ENCODE results near the gene TAMM41.

- TF ChIP-seq CTCF (IDR thresholded peaks at IDR 0.05; ENCODE audit: low read depth, low read length) (peak; percentile 68), POLR2A (IDR thresholded peaks at IDR 0.05; ENCODE audit: extremely low read depth, insufficient read length) (no peak), MYC (IDR thresholded peaks at IDR 0.05; ENCODE audit: low read depth, low read length) (no peak), MAX (IDR thresholded peaks at IDR 0.05; ENCODE audit: low read depth, low read length) (no peak)
Measured at GRCh38 chr3:11803977-11804892, 42.5 kb downstream of the TAMM41 start.
